Measurements from ENCODE around the gene KIF2C.

Gene KIF2C

GRCh38 chr1:44747878-44748277, 8.2 kb downstream of the KIF2C start:
- H3K4me1 ChIP-seq (ENCODE audit: low read length) = no peaks in the 10 kb centered on the region
- H3K27ac ChIP-seq (ENCODE audit: low read length) = no peak overlapping the region
- no peaks in the 10 kb centered on the region for H4K20me1 ChIP-seq (ENCODE audit: insufficient read depth, low read length)
- no peaks in the 10 kb centered on the region for H3K9me3 ChIP-seq (replicated peaks; ENCODE audit: insufficient read depth, low read length)
- no peak for DNase-seq
- peaks cover 20% of the 10 kb centered on the region for H3K36me3 ChIP-seq (replicated peaks; ENCODE audit: insufficient read depth, low read length)
- no peak overlapping the region for H3K4me3 ChIP-seq (ENCODE audit: low read length)
- H3F3A ChIP-seq (ENCODE audit: insufficient read depth, low read length) = peaks cover 13% of the 10 kb centered on the region; the same call in 1 of the 2 replicates
- H3K9me2 ChIP-seq (replicated peaks; ENCODE audit: insufficient read depth, low read length) = no peaks in the 10 kb centered on the region
- no peak overlapping the region for H2AFZ ChIP-seq (ENCODE audit: low read length)
- H3K79me2 ChIP-seq (ENCODE audit: low read length) = peaks cover 52% of the 10 kb centered on the region
- H3K4me2 ChIP-seq (ENCODE audit: low read depth, low read length) = no peak overlapping the region
- no peaks in the 10 kb centered on the region for H3K27me3 ChIP-seq (replicated peaks; ENCODE audit: insufficient read depth, low read length)
- TF ChIP-seq EZH2phosphoT487 (IDR thresholded peaks at IDR 0.05; ENCODE audit: low read length) = no peak
- peak; percentile 9; the same call in 1 of the 2 replicates for TF ChIP-seq CTCF (IDR thresholded peaks at IDR 0.05; ENCODE audit: low read length)
- TF ChIP-seq EZH2 (optimal IDR thresholded peaks at IDR 0.05; ENCODE audit: low read depth, low read length) = no peak
- no peak overlapping the region for H3K9ac ChIP-seq (ENCODE audit: low read length)

GRCh38 chr1:44757420-44757819, 17.8 kb downstream of the KIF2C start:
- DNase-seq = peak; percentile 21
- Histone ChIP-seq H3K9ac (ENCODE audit: low read length) (no peak overlapping the region), H3K9me3 (replicated peaks; ENCODE audit: insufficient read depth, low read length) (no peaks in the 10 kb centered on the region), H3F3A (ENCODE audit: insufficient read depth, low read length) (no peaks in the 10 kb centered on the region; the same call in 1 of the 2 replicates), H3K4me1 (ENCODE audit: low read length) (peaks cover 5% of the 10 kb centered on the region), H3K27me3 (replicated peaks; ENCODE audit: insufficient read depth, low read length) (no peaks in the 10 kb centered on the region), H3K36me3 (replicated peaks; ENCODE audit: insufficient read depth, low read length) (peaks cover 17% of the 10 kb centered on the region), H3K4me3 (ENCODE audit: low read length) (no peak overlapping the region), H3K27ac (ENCODE audit: low read length) (no peak overlapping the region), H3K9me2 (replicated peaks; ENCODE audit: insufficient read depth, low read length) (no peaks in the 10 kb centered on the region), H4K20me1 (ENCODE audit: insufficient read depth, low read length) (no peaks in the 10 kb centered on the region), H2AFZ (ENCODE audit: low read length) (no peak overlapping the region), H3K4me2 (ENCODE audit: low read depth, low read length) (no peak overlapping the region), H3K79me2 (ENCODE audit: low read length) (peaks cover 11% of the 10 kb centered on the region; the same call in 1 of the 2 replicates)
- no peak for TF ChIP-seq EZH2 (optimal IDR thresholded peaks at IDR 0.05; ENCODE audit: low read depth, low read length)
- TF ChIP-seq CTCF (IDR thresholded peaks at IDR 0.05; ENCODE audit: low read length) = no peak
- no peak for TF ChIP-seq EZH2phosphoT487 (IDR thresholded peaks at IDR 0.05; ENCODE audit: low read length)

- no peaks in the 10 kb centered on the region for H4K20me1 ChIP-seq (ENCODE audit: insufficient read depth, low read length)
- H3K27ac ChIP-seq (ENCODE audit: low read length) = no peak overlapping the region
- H3F3A ChIP-seq (ENCODE audit: insufficient read depth, low read length) = no peaks in the 10 kb centered on the region
- H3K4me2 ChIP-seq (ENCODE audit: low read depth, low read length) = no peak overlapping the region
- peaks cover 5% of the 10 kb centered on the region for H3K4me1 ChIP-seq (ENCODE audit: low read length)
- no peaks in the 10 kb centered on the region for H3K27me3 ChIP-seq (replicated peaks; ENCODE audit: insufficient read depth, low read length)
- no peaks in the 10 kb centered on the region for H3K9me3 ChIP-seq (replicated peaks; ENCODE audit: insufficient read depth, low read length)
- no peak overlapping the region for H2AFZ ChIP-seq (ENCODE audit: low read length)
- no peaks in the 10 kb centered on the region; the same call in 1 of the 2 replicates for H3K79me2 ChIP-seq (ENCODE audit: low read length)
- H3K9me2 ChIP-seq (replicated peaks; ENCODE audit: insufficient read depth, low read length) = no peaks in the 10 kb centered on the region
- no peak overlapping the region for H3K4me3 ChIP-seq (ENCODE audit: low read length)
- no peak for DNase-seq
- peaks cover 16% of the 10 kb centered on the region; the same call in 1 of the 2 replicates for H3K36me3 ChIP-seq (replicated peaks; ENCODE audit: insufficient read depth, low read length)
- TF ChIP-seq CTCF (IDR thresholded peaks at IDR 0.05; ENCODE audit: low read length) = no peak
- TF ChIP-seq EZH2 (optimal IDR thresholded peaks at IDR 0.05; ENCODE audit: low read depth, low read length) = no peak
- TF ChIP-seq EZH2phosphoT487 (IDR thresholded peaks at IDR 0.05; ENCODE audit: low read length) = no peak
- no peak overlapping the region for H3K9ac ChIP-seq (ENCODE audit: low read length)
These were observed 19.4 kb downstream of the KIF2C start for GRCh38 chr1:44759077-44759476.

Data from MM.1S (cell line).